Endothelial cell of umbilical vein (primary cell): ENCODE results near the gene WASF2. TPM values are rescaled to one million over a fixed set of nuclear protein-coding genes. Genes with fewer than 3 reads are reported as not detected.

Experiments
- BruUV-seq: library from RNA; stranded (reverse); fragments of 400-500 nt; replicated peaks from 2 replicates; lab custom pipeline; 2021; lab: Mats Ljungman, UMichigan
- CTCF ChIA-PET: fragments of 300-600, 350-600 bp; sonication (Branson Sonifier 250); formaldehyde crosslinking; loops from one replicate; lab custom pipeline; 2021; ENCODE audit warnings: antibody characterized with exemption, inconsistent platforms; lab: Charles Lee
- POLR2A ChIA-PET: fragments of 300-600, 350-600 bp; sonication (Branson Sonifier 250); formaldehyde crosslinking; loops from one replicate; lab custom pipeline; 2021; ENCODE audit warnings: antibody characterized with exemption, inconsistent platforms; lab: Charles Lee
- DNase-seq: peaks from one replicate; pipeline ENCODE4 v3.0.0-alpha.2; 2011; ENCODE audit warnings: low read depth, low spot score
- FAIRE-seq: peaks from 2 replicates; lab custom pipeline; 2011; peaks lifted over from hg19 to GRCh38; lab: Jason Lieb, UNC
- H2AFZ ChIP-seq: 2 replicates; pipeline ENCODE4 v1.6.0; 2012; ENCODE audit warnings: low read depth, low read length, control low read depth, inconsistent platforms
- H3K27ac ChIP-seq: 2 replicates; pipeline ENCODE4 v1.5.1; 2011; ENCODE audit warnings: low read depth, mild to moderate bottlenecking, control low read depth, low read length, moderate library complexity; ENCODE audit not compliant: insufficient read depth
- H3K27me3 ChIP-seq, 2 experiments: 2 replicates each; pipeline versions ENCODE4 v1.6.0 to v1.6.1; 2011; ENCODE audit warnings: low read length in 2 of 2, mixed read lengths in 1 of 2; ENCODE audit not compliant: control insufficient read depth in 2 of 2, insufficient read depth in 2 of 2
- H3K36me3 ChIP-seq, 2 experiments: 2 replicates in 1 of 2; 3 replicates in 1 of 2; pipeline ENCODE4 v1.5.1; 2011; ENCODE audit warnings: low read length in 2 of 2, mild to moderate bottlenecking in 1 of 2, moderate library complexity in 1 of 2; ENCODE audit not compliant: control insufficient read depth in 2 of 2, insufficient read depth in 2 of 2; ENCODE audit errors: extremely low read depth in 1 of 2
- H3K4me1 ChIP-seq: 3 replicates; pipeline ENCODE4 v1.5.1; 2011; ENCODE audit warnings: mild to moderate bottlenecking, low read length; ENCODE audit not compliant: control insufficient read depth, insufficient read depth; ENCODE audit errors: extremely low read depth
- H3K4me2 ChIP-seq: 2 replicates; pipeline ENCODE4 v1.6.1; 2011; ENCODE audit warnings: low read length, control low read depth, mixed read lengths; ENCODE audit not compliant: insufficient read depth
- H3K4me3 ChIP-seq, 3 experiments: fragments of 200-600 bp in 1 of 3; sonication (generic), shearing (Covaris generic) in 1 of 3; replicated peaks in 1 of 3; 2 replicates each; pipeline ENCODE4 v1.5.1; 2011 to 2016; ENCODE audit warnings: control low read depth in 3 of 3, low read length in 3 of 3, mild to moderate bottlenecking in 2 of 3, inconsistent platforms in 1 of 3, low read depth in 1 of 3, moderate library complexity in 1 of 3; ENCODE audit not compliant: insufficient read depth in 1 of 3
- H3K79me2 ChIP-seq: 2 replicates; pipeline ENCODE4 v1.6.0; 2012; ENCODE audit warnings: low read length, inconsistent platforms; ENCODE audit not compliant: control insufficient read depth, insufficient read depth
- H3K9ac ChIP-seq: replicated peaks from 2 replicates; pipeline ENCODE3; 2011; ENCODE audit warnings: low read length, control low read depth; ENCODE audit not compliant: insufficient read depth; ENCODE audit errors: extremely low read depth
- H3K9me1 ChIP-seq: replicated peaks from 3 replicates; pipeline ENCODE4 v1.6.0; 2011; ENCODE audit warnings: mild to moderate bottlenecking, low read length; ENCODE audit not compliant: control insufficient read depth, insufficient read depth; ENCODE audit errors: extremely low read depth
- H3K9me3 ChIP-seq: replicated peaks from 2 replicates; pipeline ENCODE4 v1.5.1; 2012; ENCODE audit warnings: low read length, inconsistent platforms; ENCODE audit not compliant: control insufficient read depth, insufficient read depth
- H4K20me1 ChIP-seq: replicated peaks from 2 replicates; pipeline ENCODE3; 2011; ENCODE audit warnings: mild to moderate bottlenecking, low read length; ENCODE audit not compliant: control insufficient read depth, insufficient read depth; ENCODE audit errors: extremely low read depth
- CTCF ChIP-seq, 2 donors: IDR thresholded peaks; 1 replicate in 1 of 2; 2 replicates in 1 of 2; pipeline ENCODE4 v1.5.1; 2011; ENCODE audit warnings: low read length in 2 of 2, mild to moderate bottlenecking in 2 of 2, moderate library complexity in 2 of 2, control low read depth in 1 of 2, inconsistent platforms in 1 of 2, low read depth in 1 of 2; ENCODE audit not compliant: insufficient read depth in 1 of 2; ENCODE audit errors: extremely low read depth in 1 of 2
- EZH2 ChIP-seq: IDR thresholded peaks from 2 replicates; pipeline ENCODE4 v1.6.1; 2012; ENCODE audit warnings: borderline replicate concordance, low read depth, mild to moderate bottlenecking, moderate library complexity, low read length, inconsistent platforms; ENCODE audit not compliant: severe bottlenecking
- FOS ChIP-seq: IDR thresholded peaks from 2 replicates; pipeline ENCODE4 v1.6.1; 2011; ENCODE audit warnings: mild to moderate bottlenecking, low read length, moderate library complexity, borderline replicate concordance; ENCODE audit not compliant: insufficient read depth
- GATA2 ChIP-seq: IDR thresholded peaks from 2 replicates; pipeline ENCODE4 v1.7.0; 2011; ENCODE audit warnings: low read depth, mild to moderate bottlenecking, moderate library complexity, mixed read lengths, low read length; ENCODE audit not compliant: insufficient read length, insufficient read depth
- JUN ChIP-seq: IDR thresholded peaks from 2 replicates; pipeline ENCODE4 v1.6.1; 2011; ENCODE audit warnings: borderline replicate concordance, low read depth; ENCODE audit not compliant: insufficient read length, insufficient read depth
- MAX ChIP-seq: IDR thresholded peaks from 2 replicates; pipeline ENCODE4 v1.6.1; 2011; ENCODE audit not compliant: insufficient read depth, insufficient read length
- MYC ChIP-seq: IDR thresholded peaks from one replicate; pipeline ENCODE4 v1.6.1; 2011; ENCODE audit warnings: mild to moderate bottlenecking, low read depth, low read length
- POLR2A ChIP-seq: IDR thresholded peaks from 2 replicates; pipeline ENCODE4 v1.6.1; 2012; ENCODE audit warnings: low read depth, mild to moderate bottlenecking, control low read depth, low read length
- POLR2AphosphoS5 ChIP-seq: IDR thresholded peaks from 2 replicates; pipeline ENCODE4 v1.6.1; 2012; ENCODE audit warnings: low read depth, mild to moderate bottlenecking, control low read depth, low read length, moderate library complexity; ENCODE audit not compliant: insufficient read depth
- dilution Hi-C: fragments of 300-500 bp; cut with MboI; formaldehyde crosslinking; loops from one replicate; pipeline ENCODE4 v1.15.0; 2019; ENCODE audit warnings: low sequenced_read_pairs; ENCODE audit not compliant: extremely low pct_ligation_motif_present
- intact Hi-C: fragments of 100-400 bp; cut with micrococcal nuclease; formaldehyde crosslinking; loops from one replicate; pipeline ENCODE4 v1.10.0; 2022
- polyA plus RNA-seq, 4 experiments: library from polyadenylated mRNA; depleted of rRNA in 3 of 4; stranded (reverse) in 3 of 4; unstranded in 1 of 4; fragments of >200 nt; gene quantifications; 2 replicates each; pipeline versions ENCODE4 v1.2.1 to v1.2.3, GENCODE V29; 2011 to 2012; ENCODE audit warnings: missing spikeins in 1 of 4
- total RNA-seq: library from RNA; stranded (reverse); gene quantifications from 2 replicates; pipeline ENCODE4 v1.2.3, GENCODE V29; 2021

The WASF2 gene
- total and polyA plus RNA-seq, 2 donors (not counting 3 experiments of a cell fraction or from before 2014, with no cell fraction given): 76.9 to 172 TPM

- Histone ChIP-seq H2AFZ (no peak overlapping the region), H3K4me3 (no peak overlapping the region), H3K9me1 (no peaks in the 10 kb centered on the region), H3K4me2 (no peak overlapping the region), H3K79me2 (no peaks in the 10 kb centered on the region), H4K20me1 (no peaks in the 10 kb centered on the region), H3K36me3 (no peaks in the 10 kb centered on the region), H3K4me1 (peaks cover 19% of the 10 kb centered on the region), H3K9me3 (no peaks in the 10 kb centered on the region), H3K27me3 (peaks cover 2 to 3% of the 10 kb centered on the region in 2 experiments), H3K27ac (no peak overlapping the region), H3K9ac (no peak overlapping the region)
- dilution Hi-C loops: no loop called here
- intact Hi-C loops: no loop called here
- no TSS peak for BruUV-seq
- ChIA-PET CTCF (interaction anchor here (0.8 to 2.1 kb wide), 8 partner anchors 9 to 107 kb away, joined by 3 to 6 read pairs (median 4); partner anchors contain the start of gene WASF2), POLR2A (no interaction called here)
- TF ChIP-seq MYC (no peak), GATA2 (no peak), CTCF (IDR thresholded peaks at IDR 0.05; ENCODE audit: extremely low read depth in 1 of 2, insufficient read depth in 1 of 2, low read depth in 1 of 2, low read length in 2 of 2) (no peak), EZH2 (no peak), FOS (no peak), JUN (no peak), MAX (no peak), POLR2AphosphoS5 (no peak), POLR2A (no peak)
- DNase-seq (no peak), FAIRE-seq (no peak)
Observed at GRCh38 chr1:27523337-27524020, 33.5 kb upstream of the WASF2 start.
